ENCODE results near the gene TLCD5. TPM values are rescaled to one million over a fixed set of nuclear protein-coding genes. Genes with fewer than 3 reads are reported as not detected.

Gene TLCD5
- under 1 TPM; 0.10 to 0.32 TPM for total RNA-seq
- total RNA-seq: 0 to 1.4 reads per million in 2 donors

- peak; percentile 71 for ATAC-seq
Measured at GRCh38 chr11:120324932-120325810, at the start of gene TLCD5. Gene TLCD5, plus strand, starts transcription at chr11:120325299. Its CDS starts 2,143 bp downstream, at chr11:120327442.

GRCh38 chr11:120279502-120279901 is 45.6 kb upstream of the TLCD5 start:
- Mint-ChIP-seq H3K27ac (no peak overlapping the region), H3K27me3 (peaks cover 31% of the 10 kb centered on the region), H3K4me3 (no peak overlapping the region), H3K4me1 (peaks cover 5% of the 10 kb centered on the region), H3K36me3 (ENCODE audit: low read depth) (peaks cover 2% of the 10 kb centered on the region)
- no peak for DNase-seq
- H3K9me3 ChIP-seq (ENCODE audit: control insufficient read depth, low read length, poor library complexity, severe bottlenecking): no peaks in the 10 kb centered on the region
- ATAC-seq: no peak

More at GRCh38 chr11:120324932-120325810, at the start of gene TLCD5:
- peaks cover 58% of the 10 kb centered on the region for H3K27me3 Mint-ChIP-seq
- peak within 1 kb of the TSS; percentile 88 for H3K4me3 Mint-ChIP-seq
- H3K9me3 ChIP-seq (ENCODE audit: control insufficient read depth, low read length, poor library complexity, severe bottlenecking): no peaks in the 10 kb centered on the region
- peak within 1 kb of the TSS; percentile 57 for H3K27ac Mint-ChIP-seq
- DNase-seq: peak in 1 of 3 donors; percentile 19
- H3K4me1 Mint-ChIP-seq: peaks cover 29% of the 10 kb centered on the region
- no peaks in the 10 kb centered on the region for H3K36me3 Mint-ChIP-seq (ENCODE audit: low read depth)

- Mint-ChIP-seq H3K36me3 (ENCODE audit: low read depth) (peaks cover 2% of the 10 kb centered on the region), H3K27me3 (peaks cover 30% of the 10 kb centered on the region), H3K27ac (no peak overlapping the region), H3K4me3 (no peak overlapping the region), H3K4me1 (peaks cover 5% of the 10 kb centered on the region)
- no peak for ATAC-seq
- DNase-seq: no peak
- H3K9me3 ChIP-seq (ENCODE audit: control insufficient read depth, low read length, poor library complexity, severe bottlenecking): no peaks in the 10 kb centered on the region
Measured at GRCh38 chr11:120280600-120281051, 44.5 kb upstream of the TLCD5 start.

GRCh38 chr11:120281143-120281795 is 43.8 kb upstream of the TLCD5 start:
- ATAC-seq: no peak

GRCh38 chr11:120283124-120283523 is 42.0 kb upstream of the TLCD5 start:
- DNase-seq (no peak), ATAC-seq (no peak)
- no peaks in the 10 kb centered on the region for H3K9me3 ChIP-seq (ENCODE audit: control insufficient read depth, low read length, poor library complexity, severe bottlenecking)
- H3K36me3 Mint-ChIP-seq (ENCODE audit: low read depth): peaks cover 5% of the 10 kb centered on the region
- H3K27ac Mint-ChIP-seq: no peak overlapping the region
- H3K4me3 Mint-ChIP-seq: no peak overlapping the region
- peaks cover 40% of the 10 kb centered on the region for H3K27me3 Mint-ChIP-seq
- H3K4me1 Mint-ChIP-seq: peaks cover 5% of the 10 kb centered on the region

More at GRCh38 chr11:120281143-120281795, 43.8 kb upstream of the TLCD5 start:
- H3K4me1 Mint-ChIP-seq: peaks cover 5% of the 10 kb centered on the region
- H3K9me3 ChIP-seq (ENCODE audit: control insufficient read depth, low read length, poor library complexity, severe bottlenecking): no peaks in the 10 kb centered on the region
- H3K4me3 Mint-ChIP-seq: no peak overlapping the region
- H3K27me3 Mint-ChIP-seq: peaks cover 29% of the 10 kb centered on the region
- DNase-seq: no peak
- peaks cover 2% of the 10 kb centered on the region for H3K36me3 Mint-ChIP-seq (ENCODE audit: low read depth)
- no peak overlapping the region for H3K27ac Mint-ChIP-seq

- H3K9me3 ChIP-seq (ENCODE audit: control insufficient read depth, low read length, poor library complexity, severe bottlenecking): no peaks in the 10 kb centered on the region
- no peak for ATAC-seq
- peaks cover 5% of the 10 kb centered on the region for H3K4me1 Mint-ChIP-seq
- H3K27me3 Mint-ChIP-seq: peaks cover 38% of the 10 kb centered on the region
- no peak for DNase-seq
- peaks cover 5% of the 10 kb centered on the region for H3K36me3 Mint-ChIP-seq (ENCODE audit: low read depth)
- H3K27ac Mint-ChIP-seq: no peak overlapping the region
- no peak overlapping the region for H3K4me3 Mint-ChIP-seq
Measured at GRCh38 chr11:120284272-120284671, 40.8 kb upstream of the TLCD5 start.

- Mint-ChIP-seq H3K4me3 (no peak overlapping the region), H3K4me1 (peaks cover 9% of the 10 kb centered on the region), H3K36me3 (ENCODE audit: low read depth) (peaks cover 5% of the 10 kb centered on the region), H3K27me3 (peaks cover 42% of the 10 kb centered on the region), H3K27ac (no peak overlapping the region)
- no peaks in the 10 kb centered on the region for H3K9me3 ChIP-seq (ENCODE audit: control insufficient read depth, low read length, poor library complexity, severe bottlenecking)
- DNase-seq (no peak), ATAC-seq (no peak)
Measured at GRCh38 chr11:120285256-120285655, 39.8 kb upstream of the TLCD5 start.

GRCh38 chr11:120288021-120288420 is 37.1 kb upstream of the TLCD5 start:
- Mint-ChIP-seq H3K4me3 (no peak overlapping the region), H3K27ac (no peak overlapping the region), H3K4me1 (peaks cover 4% of the 10 kb centered on the region), H3K27me3 (peaks cover 49% of the 10 kb centered on the region), H3K36me3 (ENCODE audit: low read depth) (peaks cover 2% of the 10 kb centered on the region)
- H3K9me3 ChIP-seq (ENCODE audit: control insufficient read depth, low read length, poor library complexity, severe bottlenecking): no peaks in the 10 kb centered on the region
- ATAC-seq: no peak
- no peak for DNase-seq

- Mint-ChIP-seq H3K4me1 (peaks cover 4% of the 10 kb centered on the region), H3K4me3 (no peak overlapping the region), H3K36me3 (ENCODE audit: low read depth) (peaks cover 2% of the 10 kb centered on the region), H3K27me3 (peaks cover 63% of the 10 kb centered on the region), H3K27ac (no peak overlapping the region)
- no peaks in the 10 kb centered on the region for H3K9me3 ChIP-seq (ENCODE audit: control insufficient read depth, low read length, poor library complexity, severe bottlenecking)
- ATAC-seq (no peak), DNase-seq (no peak)
Measured at GRCh38 chr11:120289426-120289825, 35.7 kb upstream of the TLCD5 start.

GRCh38 chr11:120290956-120291355 is 34.1 kb upstream of the TLCD5 start:
- no peak for ATAC-seq
- Mint-ChIP-seq H3K36me3 (ENCODE audit: low read depth) (peaks cover 2% of the 10 kb centered on the region), H3K27me3 (peaks cover 74% of the 10 kb centered on the region), H3K27ac (no peak overlapping the region), H3K4me3 (no peak overlapping the region), H3K4me1 (peaks cover 4% of the 10 kb centered on the region)
- DNase-seq: no peak
- no peaks in the 10 kb centered on the region for H3K9me3 ChIP-seq (ENCODE audit: control insufficient read depth, low read length, poor library complexity, severe bottlenecking)

GRCh38 chr11:120293038-120293800 is 31.9 kb upstream of the TLCD5 start:
- DNase-seq: no peak
- Mint-ChIP-seq H3K27ac (no peak overlapping the region), H3K27me3 (peaks cover 76% of the 10 kb centered on the region)

GRCh38 chr11:120294096-120294495 is 31.0 kb upstream of the TLCD5 start:
- Mint-ChIP-seq H3K4me3 (no peak overlapping the region), H3K27me3 (peaks cover 80% of the 10 kb centered on the region)

More at GRCh38 chr11:120293038-120293800, 31.9 kb upstream of the TLCD5 start:
- H3K4me3 Mint-ChIP-seq: no peak overlapping the region
- peaks cover 8% of the 10 kb centered on the region for H3K4me1 Mint-ChIP-seq
- no peak for ATAC-seq
- H3K36me3 Mint-ChIP-seq (ENCODE audit: low read depth): no peaks in the 10 kb centered on the region
- H3K9me3 ChIP-seq (ENCODE audit: control insufficient read depth, low read length, poor library complexity, severe bottlenecking): no peaks in the 10 kb centered on the region

GRCh38 chr11:120295099-120295498 is 30.0 kb upstream of the TLCD5 start:
- no peak overlapping the region for H3K4me3 Mint-ChIP-seq
- no peak for DNase-seq
- no peaks in the 10 kb centered on the region for H3K36me3 Mint-ChIP-seq (ENCODE audit: low read depth)
- no peaks in the 10 kb centered on the region for H3K9me3 ChIP-seq (ENCODE audit: control insufficient read depth, low read length, poor library complexity, severe bottlenecking)
- H3K4me1 Mint-ChIP-seq: peaks cover 4% of the 10 kb centered on the region
- no peak overlapping the region for H3K27ac Mint-ChIP-seq
- peaks cover 76% of the 10 kb centered on the region for H3K27me3 Mint-ChIP-seq
- no peak for ATAC-seq

More at GRCh38 chr11:120294096-120294495, 31.0 kb upstream of the TLCD5 start:
- H3K4me1 Mint-ChIP-seq: peaks cover 9% of the 10 kb centered on the region
- DNase-seq (no peak), ATAC-seq (no peak)
- no peaks in the 10 kb centered on the region for H3K9me3 ChIP-seq (ENCODE audit: control insufficient read depth, low read length, poor library complexity, severe bottlenecking)
- H3K36me3 Mint-ChIP-seq (ENCODE audit: low read depth): no peaks in the 10 kb centered on the region
- H3K27ac Mint-ChIP-seq: no peak overlapping the region

Data from T-helper 17 cell (primary cell).